ENCODE results near the gene CHST12.
"Not testable (repeated sequence)": the region's sequence is repeated elsewhere in the genome, so short reads cannot be mapped to it uniquely, and the experiment has no call there.

Gene CHST12

DNA sequence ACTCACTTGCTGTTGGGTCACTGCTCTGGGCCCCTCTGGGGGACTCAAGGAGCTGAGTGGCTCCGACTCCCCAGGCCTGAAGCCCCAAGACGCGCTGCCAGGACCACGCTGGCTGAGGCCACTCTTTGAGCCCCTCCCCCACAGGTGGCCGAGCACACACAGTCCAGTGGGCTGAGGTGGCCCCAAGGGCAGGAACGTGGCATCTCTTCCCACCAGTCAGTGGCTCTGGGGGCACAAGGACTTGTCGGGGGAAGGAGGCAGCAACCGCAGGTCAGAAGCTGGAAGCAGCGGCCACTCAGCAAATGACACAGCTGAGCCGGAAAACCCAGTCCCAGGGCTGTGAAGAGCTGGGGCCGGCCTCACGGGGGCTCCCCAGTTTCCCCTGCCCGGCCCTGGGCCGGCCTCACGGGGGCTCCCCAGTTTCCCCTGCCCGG, 48.7 kb downstream of the CHST12 start:
- DNase-seq (ENCODE audit: low read depth), result no peak
- H3K4me3 ChIP-seq (replicated peaks; ENCODE audit: low read depth, low read length), result no peak overlapping the region
- TF ChIP-seq CTCF (IDR thresholded peaks at IDR 0.05; ENCODE audit: low read length, missing control alignments), result no peak

GRCh38 chr7:2452643-2453270, 49.3 kb downstream of the CHST12 start:
- no peak for DNase-seq (ENCODE audit: low read depth)
- H3K4me3 ChIP-seq (replicated peaks; ENCODE audit: low read depth, low read length), result no peak overlapping the region
- TF ChIP-seq CTCF (IDR thresholded peaks at IDR 0.05; ENCODE audit: low read length, missing control alignments), result no peak

DNA sequence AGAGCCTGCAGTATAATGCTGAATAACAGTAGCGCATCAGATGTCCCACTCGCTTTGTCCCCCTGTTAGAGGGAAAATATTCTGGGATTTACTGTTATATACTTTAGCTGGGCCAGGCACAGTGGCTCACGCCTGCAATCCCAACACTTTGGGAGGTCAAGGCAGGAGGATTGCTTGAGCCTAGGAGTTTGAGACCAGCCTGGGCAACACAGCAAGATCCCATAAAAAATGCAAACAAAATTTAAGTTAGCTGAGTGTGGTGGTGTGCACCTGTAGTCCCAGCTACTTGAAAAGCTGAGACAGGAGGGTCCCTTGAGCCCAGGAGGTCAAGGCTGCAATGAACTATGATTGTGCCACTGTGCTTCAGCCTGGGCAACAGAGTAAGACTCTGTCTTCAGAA, 50.4 kb downstream of the CHST12 start:
- DNase-seq (ENCODE audit: low read depth); H3K4me3 ChIP-seq (replicated peaks; ENCODE audit: low read depth, low read length): not testable (repeated sequence)

DNA sequence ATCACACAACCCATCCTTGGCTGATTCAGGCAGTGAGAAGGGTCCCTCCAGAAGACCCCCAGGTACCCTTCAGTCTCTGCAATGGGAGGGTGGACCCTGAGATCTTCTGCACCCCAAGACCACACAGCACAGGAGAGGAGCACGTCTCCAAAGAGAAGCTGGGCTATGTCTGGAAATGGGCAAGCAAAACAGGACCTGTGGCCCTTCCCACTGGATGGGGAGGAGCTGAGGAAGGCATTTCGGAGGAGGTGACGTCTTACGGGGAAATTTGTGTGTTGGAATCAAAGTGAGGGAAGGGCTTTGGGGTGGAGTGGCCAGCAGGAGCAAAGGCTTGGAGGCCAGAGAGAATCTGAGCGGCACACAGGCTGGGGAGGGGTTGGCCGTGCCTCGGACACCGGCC, 56.3 kb downstream of the CHST12 start:
- no peak overlapping the region for H3K4me3 ChIP-seq (replicated peaks; ENCODE audit: low read depth, low read length)
- TF ChIP-seq CTCF (IDR thresholded peaks at IDR 0.05; ENCODE audit: low read length, missing control alignments), result no peak
- DNase-seq (ENCODE audit: low read depth), result no peak

GRCh38 chr7:2460188-2460587, 56.8 kb downstream of the CHST12 start:
- no peak for DNase-seq (ENCODE audit: low read depth)
- no peak overlapping the region for H3K4me3 ChIP-seq (replicated peaks; ENCODE audit: low read depth, low read length)
- TF ChIP-seq CTCF (IDR thresholded peaks at IDR 0.05; ENCODE audit: low read length, missing control alignments), result no peak

GRCh38 chr7:2460641-2461040, 57.2 kb downstream of the CHST12 start:
- H3K4me3 ChIP-seq (replicated peaks; ENCODE audit: low read depth, low read length), result no peak overlapping the region
- DNase-seq (ENCODE audit: low read depth), result no peak
- no peak for TF ChIP-seq CTCF (IDR thresholded peaks at IDR 0.05; ENCODE audit: low read length, missing control alignments)

GRCh38 chr7:2461268-2462026, 58.0 kb downstream of the CHST12 start:
- TF ChIP-seq CTCF (IDR thresholded peaks at IDR 0.05; ENCODE audit: low read length, missing control alignments), result no peak
- no peak for DNase-seq (ENCODE audit: low read depth)
- no peak overlapping the region for H3K4me3 ChIP-seq (replicated peaks; ENCODE audit: low read depth, low read length)

All from fibroblast of pulmonary artery (primary cell).